HepG2 (cell line): ENCODE measurements around the gene MAP4K3. TPM values are rescaled to one million over a fixed set of nuclear protein-coding genes. Genes with fewer than 3 reads are reported as not detected.

Experiments
- ATAC-seq: fragments of 200-7000 bp; cut with Tn5 transposase; 3 replicates; pipeline ENCODE4 v1.9.1; 2020; ENCODE audit warnings: mild to moderate bottlenecking, moderate library complexity
- BruUV-seq: library from RNA; stranded (reverse); fragments of 400-500 nt; replicated peaks from 2 replicates; lab custom pipeline; 2021; lab: Mats Ljungman, UMichigan
- CTCF ChIA-PET: fragments of 300-600 bp; formaldehyde crosslinking; extraction: SDS; loops from one replicate; lab custom pipeline; 2021; ENCODE audit warnings: low total read pairs, inconsistent platforms, low intra/inter-chr PET ratio; lab: Yijun Ruan, JAX
- POLR2A ChIA-PET: fragments of 350-600 bp; sonication (Branson Sonifier 250); formaldehyde crosslinking; loops from one replicate; lab custom pipeline; 2020; ENCODE audit warnings: antibody characterized with exemption, inconsistent platforms; lab: Yijun Ruan, JAX
- DNase-seq: peaks from one replicate; pipeline ENCODE4 v3.0.0-alpha.2; 2015; ENCODE audit warnings: low spot score
- FAIRE-seq: peaks from 3 replicates; lab custom pipeline; 2011; peaks lifted over from hg19 to GRCh38; lab: Jason Lieb, UNC
- H2AFZ ChIP-seq: one replicate; pipeline ENCODE4 v1.6.1; 2011; ENCODE audit warnings: low read length, inconsistent platforms
- H3K27ac ChIP-seq: fragments of 300-600 bp; 3 replicates; pipeline ENCODE4 v1.8.0; 2011; ENCODE audit warnings: mixed run types, mild to moderate bottlenecking, mixed read lengths, low read length, inconsistent platforms; ENCODE audit not compliant: insufficient read depth; ENCODE audit errors: extremely low read length
- H3K27me3 ChIP-seq, 2 experiments: fragments of 200-600 bp in 1 of 2; 2 replicates in 1 of 2; 3 replicates in 1 of 2; pipeline versions ENCODE4 v1.6.0 to v1.8.0; 2011; ENCODE audit warnings: low read length in 2 of 2, mild to moderate bottlenecking in 2 of 2, moderate library complexity in 2 of 2, inconsistent platforms in 1 of 2; ENCODE audit not compliant: insufficient read depth in 2 of 2, control insufficient read depth in 1 of 2
- H3K36me3 ChIP-seq, 2 experiments: fragments of 200-600 bp in 1 of 2; replicated peaks in 1 of 2; 2 replicates in 1 of 2; 3 replicates in 1 of 2; pipeline versions ENCODE4 v1.5.1 to v1.8.0; 2011; ENCODE audit warnings: low read length in 2 of 2, inconsistent platforms in 1 of 2; ENCODE audit not compliant: insufficient read depth in 2 of 2, control insufficient read depth in 1 of 2
- H3K4me1 ChIP-seq: 2 replicates; pipeline ENCODE4 v1.5.1; 2012; ENCODE audit warnings: low read length, inconsistent platforms; ENCODE audit not compliant: insufficient read depth
- H3K4me2 ChIP-seq: 2 replicates; pipeline ENCODE4 v1.6.0; 2011; ENCODE audit warnings: low read depth, low read length, inconsistent platforms
- H3K4me3 ChIP-seq, 3 experiments: fragments of 200-600 bp in 1 of 3; sonication (generic), shearing (Covaris generic) in 1 of 3; replicated peaks in 1 of 3; 2 replicates each; pipeline ENCODE4 v1.5.1; 2011 to 2016; ENCODE audit warnings: low read length in 3 of 3, inconsistent platforms in 2 of 3, low read depth in 2 of 3, mild to moderate bottlenecking in 2 of 3, control low read depth in 1 of 3, mixed read lengths in 1 of 3; ENCODE audit not compliant: insufficient read depth in 1 of 3
- H3K79me2 ChIP-seq: one replicate; pipeline ENCODE4 v1.6.1; 2011; ENCODE audit warnings: low read length, inconsistent platforms; ENCODE audit not compliant: insufficient read depth
- H3K9ac ChIP-seq: 2 replicates; pipeline ENCODE4 v1.6.0; 2011; ENCODE audit warnings: mild to moderate bottlenecking, low read depth, low read length, inconsistent platforms; ENCODE audit not compliant: insufficient read depth
- H3K9me3 ChIP-seq: 2 replicates; pipeline ENCODE4 v1.5.1; 2012; ENCODE audit warnings: mild to moderate bottlenecking, low read length
- H4K20me1 ChIP-seq: 2 replicates; pipeline ENCODE4 v1.6.0; 2011; ENCODE audit warnings: inconsistent platforms, mild to moderate bottlenecking, low read length, moderate library complexity; ENCODE audit not compliant: insufficient read depth
- MAFK ChIP-seq, 2 experiments: IDR thresholded peaks in 1 of 2; conservative IDR thresholded peaks in 1 of 2; 2 replicates each; pipeline ENCODE4 v1.6.1; 2011; ENCODE audit warnings: improper control_type of control experiment in 2 of 2, low read length in 2 of 2
- PHF20 ChIP-seq: sonication (generic); formaldehyde crosslinking; IDR thresholded peaks from 2 replicates; pipeline ENCODE4 v1.5.0; 2020; ENCODE audit warnings: mild to moderate bottlenecking, missing genetic modification reagents
- SALL1 ChIP-seq: sonication (generic); formaldehyde crosslinking; IDR thresholded peaks from 2 replicates; pipeline ENCODE4 v1.8.0; 2022; ENCODE audit warnings: mild to moderate bottlenecking, missing genetic modification reagents
- ZNF121 ChIP-seq: sonication (generic); formaldehyde crosslinking; IDR thresholded peaks from 2 replicates; pipeline ENCODE4 v1.5.0; 2020; ENCODE audit warnings: mild to moderate bottlenecking, missing genetic modification reagents
- ZNF644 ChIP-seq: IDR thresholded peaks from 2 replicates; pipeline ENCODE4 v1.6.1; 2016; ENCODE audit warnings: low read depth
- WGBS: methylation state at CpG from one replicate; pipeline ENCODE4 v1.1.6; 2017; ENCODE audit warnings: low lambda C conversion rate; 5-methylcytosine and 5-hydroxymethylcytosine counted together
- in situ Hi-C: cut with HindIII; loops from 2 replicates; pipeline ENCODE4 v1.10.0; 2017; ENCODE audit warnings: low pct_unique_long_range_greater_than_20kb; ENCODE audit not compliant: extremely low pct_ligation_motif_present
- intact Hi-C: fragments of 100-400 bp; cut with micrococcal nuclease; formaldehyde crosslinking; loops from one replicate; pipeline ENCODE4 v1.10.0; 2022; ENCODE audit not compliant: unreplicated experiment
- polyA plus RNA-seq, 8 experiments: library from polyadenylated mRNA; depleted of rRNA in 3 of 8; stranded (reverse) in 7 of 8; unstranded in 1 of 8; fragments of >200 nt; fragmentation: Illumina TruSeq in 4 of 8; extraction: Trizol in 4 of 8; gene quantifications; 2 replicates each; pipeline versions ENCODE4 v1.2.1 to v1.2.3, GENCODE V29; 2011 to 2016; ENCODE audit warnings: low read depth in 4 of 8, missing spikeins in 1 of 8, mixed read lengths in 1 of 8; ENCODE audit not compliant: insufficient read depth in 1 of 8
- total RNA-seq, 5 experiments: library from RNA; depleted of rRNA; stranded (reverse); fragments of >200 nt; fragmentation: Illumina TruSeq; extraction: Trizol; gene quantifications; 2 replicates each; pipeline ENCODE4 v1.2.3, GENCODE V29; 2016; ENCODE audit warnings: low read depth in 1 of 5

Gene MAP4K3
- total and polyA plus RNA-seq, 2 of the 13 experiments (the other 11 are each of a cell fraction or from before 2014, with no cell fraction given): 45.9 to 53.2 TPM

GRCh38 chr2:39264733-39265132, 172.4 kb downstream of the MAP4K3 start:
- in situ Hi-C loops (no loop called here), intact Hi-C loops (no loop called here)
- Histone ChIP-seq H3K9ac (no peak overlapping the region), H3K36me3 (peaks cover 19 to 54% of the 10 kb centered on the region in 2 experiments), H3K27ac (no peak overlapping the region), H3K79me2 (no peaks in the 10 kb centered on the region), H2AFZ (no peak overlapping the region), H3K9me3 (no peaks in the 10 kb centered on the region), H3K27me3 (no peaks in the 10 kb centered on the region), H3K4me3 (no peak overlapping the region), H4K20me1 (no peaks in the 10 kb centered on the region), H3K4me2 (no peak overlapping the region), H3K4me1 (no peaks in the 10 kb centered on the region)
- ATAC-seq (no peak), FAIRE-seq (no peak), DNase-seq (no peak)
- TSS peak; percentile 6 for BruUV-seq
- ChIA-PET CTCF (no interaction called here), POLR2A (no interaction called here)
- TF ChIP-seq PHF20: no peak
- 90% methylated on average over 1 of the region's 1 CpG for WGBS

GRCh38 chr2:39260087-39260486, 177.0 kb downstream of the MAP4K3 start:
- no peak for DNase-seq

GRCh38 chr2:39256040-39256439, 181.0 kb downstream of the MAP4K3 start:
- peaks cover 14% of the 10 kb centered on the region for H3K9me3 ChIP-seq
- CTCF ChIA-PET: no interaction called here
- H3K4me1 ChIP-seq: no peaks in the 10 kb centered on the region
- intact Hi-C loops: no loop called here
- no peak for FAIRE-seq
- in situ Hi-C loops: no loop called here
- no peak overlapping the region for H3K9ac ChIP-seq
- no peaks in the 10 kb centered on the region for H3K79me2 ChIP-seq
- DNase-seq: no peak
- no peak overlapping the region for H2AFZ ChIP-seq
- TF ChIP-seq MAFK (conservative IDR thresholded peaks at IDR 0.05 in 1 of 2, IDR thresholded peaks at IDR 0.05 in 1 of 2; ENCODE audit: low read length in 2 of 2) (peak in 1 of 2 experiments; percentile 53; a peak in 2 of 4 replicates), SALL1 (no peak)
- no peak overlapping the region for H3K27ac ChIP-seq
- no TSS peak for BruUV-seq
- POLR2A ChIA-PET: no interaction called here
- no peak for ATAC-seq
- H3K27me3 ChIP-seq: no peaks in the 10 kb centered on the region
- H3K4me2 ChIP-seq: no peak overlapping the region
- H4K20me1 ChIP-seq: no peaks in the 10 kb centered on the region
- peaks cover 27 to 78% of the 10 kb centered on the region in 2 experiments for H3K36me3 ChIP-seq
- H3K4me3 ChIP-seq: no peak overlapping the region

More at GRCh38 chr2:39260087-39260486, 177.0 kb downstream of the MAP4K3 start:
- in situ Hi-C loops: no loop called here
- no peaks in the 10 kb centered on the region for H3K9me3 ChIP-seq
- CTCF ChIA-PET: no interaction called here
- no peak overlapping the region for H3K9ac ChIP-seq
- no peak overlapping the region for H3K27ac ChIP-seq
- BruUV-seq: no TSS peak
- 96% methylated on average over 4 of the region's 4 CpGs for WGBS
- H2AFZ ChIP-seq: no peak overlapping the region
- H3K79me2 ChIP-seq: no peaks in the 10 kb centered on the region
- peak; percentile 39; the same call in 1 of the 3 replicates for ATAC-seq
- H3K4me2 ChIP-seq: no peak overlapping the region
- intact Hi-C loops: no loop called here
- POLR2A ChIA-PET: no interaction called here
- H3K27me3 ChIP-seq: no peaks in the 10 kb centered on the region
- H3K4me1 ChIP-seq: no peaks in the 10 kb centered on the region
- H3K36me3 ChIP-seq: peaks cover 21 to 68% of the 10 kb centered on the region in 2 experiments
- H3K4me3 ChIP-seq: no peak overlapping the region
- FAIRE-seq: no peak
- TF ChIP-seq ZNF121 (peak; percentile 56), ZNF644 (CRISPR knock-in tag) (no peak)
- H4K20me1 ChIP-seq: no peaks in the 10 kb centered on the region
